HG03175 (cell line): ENCODE results near the gene COL13A1.

Experiments used
- ATAC-seq: cut with Tn5 transposase; IDR thresholded peaks from one replicate; pipeline ENCODE4 v1.9.1; 2021; ENCODE audit warnings: mild to moderate bottlenecking, moderate library complexity; ENCODE audit not compliant: unreplicated experiment

COL13A1 gene

GRCh38 chr10:69844698-69845097 is 43.0 kb downstream of the COL13A1 start:
- ATAC-seq = no peak

GRCh38 chr10:69845574-69846292 is 44.0 kb downstream of the COL13A1 start:
- no peak for ATAC-seq

GRCh38 chr10:69846293-69846921 is 44.7 kb downstream of the COL13A1 start:
- no peak for ATAC-seq

GRCh38 chr10:69847458-69847857 is 45.8 kb downstream of the COL13A1 start:
- ATAC-seq = no peak

- ATAC-seq = no peak
These were observed 46.2 kb downstream of the COL13A1 start for GRCh38 chr10:69847883-69848282.

GRCh38 chr10:69848454-69848853 is 46.7 kb downstream of the COL13A1 start:
- ATAC-seq = no peak

- no peak for ATAC-seq
These were observed 48.1 kb downstream of the COL13A1 start for GRCh38 chr10:69849825-69850224.

GRCh38 chr10:69850440-69850839 is 48.7 kb downstream of the COL13A1 start:
- ATAC-seq = no peak

GRCh38 chr10:69851306-69851705 is 49.6 kb downstream of the COL13A1 start:
- no peak for ATAC-seq

GRCh38 chr10:69853064-69853463 is 51.4 kb downstream of the COL13A1 start:
- ATAC-seq = no peak

- ATAC-seq = no peak
These were observed 53.0 kb downstream of the COL13A1 start for GRCh38 chr10:69854511-69855345.

GRCh38 chr10:69855346-69856111 is 53.8 kb downstream of the COL13A1 start:
- ATAC-seq = no peak

GRCh38 chr10:69856601-69857166 is 55.0 kb downstream of the COL13A1 start:
- no peak for ATAC-seq

- no peak for ATAC-seq
These were observed 56.5 kb downstream of the COL13A1 start for GRCh38 chr10:69858201-69858600.

GRCh38 chr10:69860271-69860670 is 58.6 kb downstream of the COL13A1 start:
- no peak for ATAC-seq

GRCh38 chr10:69861251-69862240 is 59.8 kb downstream of the COL13A1 start:
- ATAC-seq = no peak

- ATAC-seq = no peak
These were observed 61.3 kb downstream of the COL13A1 start for GRCh38 chr10:69862882-69863530.

GRCh38 chr10:69863580-69863979 is 61.9 kb downstream of the COL13A1 start:
- no peak for ATAC-seq

GRCh38 chr10:69864321-69864720 is 62.6 kb downstream of the COL13A1 start:
- ATAC-seq = no peak
